Tibial nerve (tissue), 3 donors: ENCODE results near the gene PCSK6.

Source experiments
- CTCF ChIP-seq, 5 experiments: fragments of 200-600 bp in 3 of 5; fragments of 450-650 bp in 2 of 5; sonication (generic) in 3 of 5; IDR thresholded peaks; one replicate each; pipeline ENCODE4 v1.5.1; 2016 to 2019; ENCODE audit warnings: antibody characterized with exemption in 5 of 5, mild to moderate bottlenecking in 3 of 5, moderate library complexity in 2 of 5
- POLR2A ChIP-seq, 2 donors: fragments of 450-650 bp; IDR thresholded peaks; one replicate each; pipeline ENCODE4 v1.6.1; 2017; ENCODE audit warnings: antibody characterized with exemption in 2 of 2, mild to moderate bottlenecking in 2 of 2, moderate library complexity in 2 of 2

DNA sequence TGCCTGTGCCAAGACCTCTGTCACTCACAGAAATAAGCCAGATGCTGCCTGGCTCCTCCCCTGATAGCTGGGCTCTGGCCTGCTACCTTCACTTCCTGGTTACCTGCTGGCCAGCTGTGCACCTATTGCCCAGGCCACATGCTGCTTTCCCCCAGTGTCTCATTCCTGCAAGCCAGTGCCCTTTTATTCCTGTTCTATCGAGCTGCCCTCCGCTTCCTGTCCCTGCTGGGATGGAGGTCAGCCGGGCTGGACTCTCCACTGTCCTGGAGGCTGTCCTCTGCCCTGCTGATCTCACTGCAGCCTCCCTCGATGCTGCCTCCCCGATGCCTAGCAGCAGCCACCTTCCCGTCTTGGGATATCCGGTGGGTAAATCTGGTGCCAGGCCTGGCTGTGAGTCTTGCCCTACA, 157.4 kb downstream of the PCSK6 start:
- TF ChIP-seq CTCF (IDR thresholded peaks at IDR 0.05): no peak
- no peak for TF ChIP-seq POLR2A (IDR thresholded peaks at IDR 0.05)
